GM19467 (cell line): Measurements from ENCODE around the gene GRIN1.

Experiments
- ATAC-seq: cut with Tn5 transposase; IDR thresholded peaks from one replicate; pipeline ENCODE4 v1.9.1; 2021; ENCODE audit warnings: mild to moderate bottlenecking, moderate library complexity; ENCODE audit not compliant: unreplicated experiment

The GRIN1 gene

DNA sequence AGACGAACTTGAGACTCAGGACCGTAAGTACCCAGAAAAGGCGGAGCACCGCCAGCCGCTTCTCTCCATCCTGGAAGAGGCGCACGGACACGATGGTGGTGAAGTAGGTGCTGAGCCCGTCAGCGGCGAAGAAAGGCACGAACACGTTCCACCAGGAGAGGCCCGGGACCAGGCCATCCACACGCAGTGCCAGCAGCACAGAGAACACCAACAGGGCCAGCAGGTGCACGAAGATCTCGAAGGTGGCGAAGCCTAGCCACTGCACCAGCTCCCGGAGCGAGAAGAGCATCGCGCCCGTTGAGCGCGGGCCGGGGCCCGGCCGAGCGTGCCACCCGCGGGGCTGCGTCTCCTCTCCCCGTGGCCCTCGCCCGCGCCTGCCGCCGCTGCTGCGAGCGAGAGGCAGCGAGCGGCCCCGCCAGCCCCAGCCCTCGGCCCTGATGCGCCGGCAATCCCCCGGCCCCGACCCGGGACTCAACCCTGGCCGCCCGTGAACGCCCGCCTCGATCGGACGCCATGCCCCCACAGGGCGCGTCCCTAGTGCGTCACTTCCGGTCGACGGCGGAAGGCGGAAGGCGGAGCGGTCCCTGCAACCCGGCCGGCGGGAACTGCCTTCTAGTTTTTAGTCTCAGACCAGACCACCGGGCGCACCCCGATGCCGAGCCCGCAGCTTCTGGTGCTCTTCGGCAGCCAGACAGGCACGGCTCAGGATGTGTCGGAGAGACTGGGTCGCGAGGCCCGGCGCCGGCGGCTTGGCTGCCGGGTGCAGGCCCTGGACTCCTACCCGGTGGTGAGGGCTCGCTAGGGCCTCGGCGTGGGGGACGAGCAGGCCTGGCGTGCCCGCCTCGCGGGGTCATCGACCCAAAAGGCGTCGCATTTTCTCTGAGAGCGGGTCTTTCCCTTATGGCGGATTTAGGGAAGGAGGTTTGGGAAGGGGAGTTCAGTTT, 66.4 kb downstream of the GRIN1 start, which contains the start of the genes NDOR1 and TMEM203:
Gene NDOR1 (plus strand): TSS at position 575 of the 944 bp plus-strand sequence. CDS start 78 bp downstream, at position 653.
Gene TMEM203 (minus strand): TSS at position 523 of the 944 bp plus-strand sequence. CDS start 234 bp downstream, at position 289.
- peak; percentile 45 for ATAC-seq

DNA sequence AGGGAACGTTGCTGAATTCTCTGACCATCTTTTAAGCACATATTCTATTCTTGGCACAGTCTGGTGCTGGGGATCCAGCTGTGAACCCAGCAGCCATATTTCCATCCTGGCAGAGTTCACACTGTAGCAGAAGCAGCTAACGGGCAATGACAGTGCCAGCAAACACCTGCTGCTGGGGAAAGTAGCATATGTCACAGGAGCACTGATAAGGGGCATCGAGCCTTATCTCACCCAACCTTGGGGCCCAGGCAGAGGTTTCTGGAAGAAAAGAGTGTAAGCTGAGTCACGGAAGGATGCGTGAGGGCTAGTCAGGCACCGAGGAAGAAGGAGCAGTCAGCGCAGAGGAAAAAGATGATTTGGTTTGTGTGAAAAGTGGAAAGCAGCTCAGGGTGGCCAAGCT, 67.6 kb downstream of the GRIN1 start:
- no peak for ATAC-seq

DNA sequence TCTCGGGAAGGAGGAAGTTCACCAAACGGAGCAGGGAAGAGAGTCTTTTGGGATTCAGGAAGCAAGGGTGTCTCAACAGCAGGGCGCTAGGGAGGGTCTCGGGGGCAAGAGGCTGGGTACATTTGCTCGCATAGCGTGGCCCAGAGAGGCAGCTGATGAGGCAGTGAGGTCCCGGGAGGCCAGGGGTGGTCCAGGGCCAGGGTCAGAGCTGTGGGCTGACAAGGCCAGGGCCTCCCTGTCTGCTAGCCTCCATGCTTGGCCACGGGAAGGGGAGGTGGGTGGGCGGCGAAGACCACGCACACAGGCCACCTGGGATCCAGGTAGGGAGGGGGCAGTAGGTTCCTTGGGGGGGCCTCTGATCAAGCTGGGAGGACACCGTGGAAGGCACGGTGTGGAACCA, 72.6 kb downstream of the GRIN1 start:
- no peak for ATAC-seq

DNA sequence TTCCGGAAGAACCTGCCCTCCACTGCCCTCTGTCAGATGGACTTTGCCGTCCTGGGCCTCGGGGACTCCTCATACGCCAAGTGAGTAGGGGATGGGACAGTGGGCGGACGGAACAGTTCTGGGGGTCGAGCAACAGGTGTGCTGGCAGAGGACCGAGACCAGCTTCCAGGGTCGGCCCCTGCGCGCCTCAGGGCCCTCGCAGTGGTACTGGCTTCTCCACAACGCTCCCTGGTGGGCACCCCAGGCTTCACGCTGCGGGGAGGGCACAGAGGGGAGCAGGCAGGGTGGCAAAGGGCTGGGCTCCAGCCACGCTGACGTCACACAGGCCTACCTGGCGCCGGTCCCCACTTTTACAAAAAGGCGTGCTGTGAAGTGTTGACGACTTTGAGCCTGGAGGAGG, 73.6 kb downstream of the GRIN1 start:
- ATAC-seq: no peak

DNA sequence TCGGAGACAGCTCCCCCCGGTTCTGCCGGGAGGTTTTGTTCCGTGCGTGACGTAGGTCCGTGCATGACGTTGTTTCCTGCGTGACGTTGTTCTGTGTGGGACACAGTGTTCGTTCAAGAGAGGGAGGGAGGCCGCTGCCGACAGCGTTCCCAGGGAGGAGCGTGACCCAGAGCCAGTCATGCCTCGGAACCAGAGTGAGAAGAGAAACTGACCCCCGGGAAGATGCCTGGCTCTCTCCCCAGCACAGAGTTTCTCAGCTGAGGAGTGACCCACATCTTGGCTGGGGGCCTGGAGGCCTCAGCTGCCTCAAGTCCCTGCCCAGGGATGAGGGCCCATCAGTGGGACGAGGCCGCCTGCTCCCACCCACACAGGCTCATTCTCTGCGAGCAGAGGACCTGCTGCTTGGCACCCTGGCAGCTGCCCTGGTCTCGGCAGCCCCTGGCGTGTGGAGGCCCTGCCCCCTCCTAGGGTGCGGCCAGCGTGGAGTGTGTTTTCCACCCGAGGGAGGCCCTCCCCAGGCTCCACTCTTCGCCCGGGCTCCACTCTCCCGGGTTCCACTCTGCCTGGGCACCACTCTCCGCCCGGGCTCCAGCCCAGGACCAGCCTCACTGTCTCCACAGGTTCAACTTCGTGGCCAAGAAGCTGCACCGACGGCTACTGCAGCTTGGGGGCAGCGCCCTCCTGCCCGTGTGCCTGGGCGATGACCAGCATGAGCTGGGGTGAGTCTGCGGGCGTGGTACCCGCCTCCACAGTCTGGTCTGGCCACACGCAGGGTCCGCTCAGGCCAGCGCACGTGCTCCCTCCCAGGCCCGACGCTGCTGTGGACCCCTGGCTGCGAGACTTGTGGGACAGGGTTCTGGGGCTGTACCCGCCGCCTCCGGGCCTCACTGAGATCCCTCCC, 74.5 kb downstream of the GRIN1 start:
- no peak for ATAC-seq

DNA sequence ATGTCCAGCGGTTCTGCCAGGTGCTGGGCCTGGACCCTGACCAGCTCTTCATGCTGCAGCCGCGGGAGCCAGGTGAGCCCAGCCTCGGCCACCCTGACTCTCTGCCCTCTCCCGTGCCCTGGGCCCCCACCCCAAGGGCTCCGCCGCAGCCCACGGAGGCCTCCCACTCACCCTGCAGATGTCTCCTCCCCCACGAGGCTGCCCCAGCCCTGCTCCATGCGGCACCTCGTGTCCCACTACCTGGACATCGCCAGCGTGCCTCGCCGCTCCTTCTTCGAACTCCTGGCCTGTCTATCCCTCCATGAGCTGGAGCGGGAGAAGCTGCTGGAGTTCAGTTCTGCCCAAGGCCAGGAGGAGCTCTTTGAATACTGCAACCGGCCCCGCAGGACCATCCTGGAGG, 75.7 kb downstream of the GRIN1 start:
- no peak for ATAC-seq

DNA sequence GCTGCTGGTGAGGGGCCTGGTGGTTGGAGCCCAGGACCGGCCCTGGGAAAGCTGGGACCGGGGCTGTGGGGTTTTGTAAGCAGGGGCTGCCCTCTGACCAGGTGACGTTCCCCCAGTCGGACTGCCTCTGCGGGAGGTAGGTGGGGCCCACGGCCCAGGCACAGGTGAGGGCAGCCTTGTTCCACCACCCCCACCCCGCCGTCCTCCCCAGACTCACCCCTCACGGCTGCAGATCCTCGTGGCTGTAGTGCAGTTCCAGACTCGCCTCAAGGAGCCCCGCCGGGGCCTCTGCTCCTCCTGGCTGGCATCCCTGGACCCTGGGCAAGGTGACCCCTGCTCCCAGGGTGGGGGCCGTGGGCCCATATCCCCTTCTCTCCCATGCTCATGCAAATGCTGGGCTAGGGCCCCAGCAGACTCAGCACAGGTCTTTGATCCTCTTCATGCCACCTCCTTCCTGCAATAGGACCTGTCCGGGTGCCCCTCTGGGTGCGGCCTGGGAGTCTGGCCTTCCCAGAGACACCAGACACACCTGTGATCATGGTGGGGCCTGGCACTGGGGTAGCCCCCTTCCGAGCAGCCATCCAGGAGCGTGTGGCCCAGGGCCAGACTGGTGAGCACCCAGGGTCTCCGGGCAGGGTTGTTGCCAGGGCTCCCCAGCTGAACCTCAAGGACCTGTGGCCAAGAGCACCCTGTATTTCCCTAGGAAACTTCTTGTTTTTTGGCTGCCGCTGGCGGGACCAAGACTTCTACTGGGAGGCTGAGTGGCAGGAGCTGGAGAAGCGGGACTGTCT, 76.4 kb downstream of the GRIN1 start:
- no peak for ATAC-seq

DNA sequence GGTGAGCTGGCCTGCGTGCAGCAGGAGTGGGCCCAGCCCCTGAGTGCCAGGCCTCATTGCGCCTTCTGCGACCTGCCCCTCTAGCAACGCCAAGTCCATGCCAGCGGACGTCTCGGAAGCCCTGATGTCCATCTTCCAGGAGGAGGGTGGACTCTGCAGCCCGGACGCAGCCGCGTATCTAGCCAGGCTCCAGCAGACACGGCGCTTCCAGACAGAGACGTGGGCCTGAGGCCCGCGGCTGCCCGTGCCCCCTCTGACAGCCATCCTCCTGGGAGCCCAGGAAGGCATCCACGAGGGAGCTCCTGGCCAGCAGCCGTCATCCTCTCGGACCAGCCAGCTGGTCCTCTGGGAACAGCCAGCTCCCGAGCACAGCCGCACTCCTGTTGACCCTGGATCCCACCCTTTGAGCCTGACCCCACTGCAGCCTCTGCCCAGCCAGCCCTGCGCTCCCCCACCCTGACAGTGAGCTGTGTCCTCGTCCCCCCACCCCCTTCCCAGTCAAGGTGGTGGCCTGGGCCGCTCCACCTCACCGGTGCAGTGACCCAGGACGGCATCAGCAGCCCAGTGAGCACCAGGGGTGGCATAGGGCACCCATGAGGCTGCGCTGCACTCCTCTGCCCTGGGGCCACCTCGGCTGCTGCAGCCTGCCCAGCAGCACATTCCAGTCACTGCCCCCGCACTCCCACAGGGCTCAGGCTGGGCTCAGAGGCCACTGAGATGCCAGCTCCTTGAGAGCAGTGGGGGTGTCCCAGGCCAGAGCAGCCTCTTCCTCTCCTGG, 77.4 kb downstream of the GRIN1 start:
- no peak for ATAC-seq

DNA sequence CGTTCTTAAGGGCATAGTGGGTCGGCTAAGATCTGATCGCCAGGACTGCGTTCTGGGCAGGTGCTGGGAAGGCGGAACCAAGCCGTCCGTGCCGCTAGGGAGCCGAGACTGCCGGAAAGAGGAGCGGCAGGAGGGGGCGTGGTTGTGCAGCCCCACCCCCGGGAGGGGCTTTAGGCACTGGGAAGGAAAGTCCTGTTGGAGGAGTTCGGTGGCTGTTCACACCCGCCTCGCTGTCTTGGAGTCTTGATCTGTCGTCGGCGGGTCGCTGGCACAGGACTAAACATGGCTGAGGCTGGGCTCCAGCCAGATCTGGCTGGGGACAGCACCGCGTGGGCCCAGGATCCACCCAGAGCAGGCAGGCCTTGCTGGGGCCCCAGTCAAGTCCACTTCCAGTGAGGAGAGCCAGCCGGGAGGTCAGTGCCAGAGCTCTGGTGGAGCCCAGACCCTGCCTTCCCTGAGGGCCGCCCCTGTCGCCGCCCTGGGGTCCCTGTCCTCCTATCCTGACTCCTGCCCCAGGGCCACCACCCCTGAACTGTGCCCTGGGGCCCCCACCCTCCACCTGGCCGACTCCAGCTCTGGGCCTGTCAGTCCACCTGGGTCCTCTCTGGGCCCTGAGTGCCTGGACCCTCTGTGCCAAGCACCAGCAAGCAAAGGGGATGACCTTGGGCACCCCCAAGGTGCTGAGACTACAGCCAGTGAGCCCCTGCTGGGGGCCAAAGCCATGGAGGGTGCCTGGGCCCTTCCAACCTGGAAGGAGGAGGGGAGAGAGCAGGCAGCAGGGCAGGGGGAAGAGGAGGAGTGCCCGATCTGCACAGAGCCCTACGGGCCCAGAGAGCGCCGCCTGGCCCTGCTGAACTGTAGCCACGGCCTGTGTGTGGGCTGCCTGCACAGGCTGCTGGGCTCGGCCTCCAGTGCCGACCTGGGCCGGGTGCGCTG, 78.6 kb downstream of the GRIN1 start:
- no peak for ATAC-seq

DNA sequence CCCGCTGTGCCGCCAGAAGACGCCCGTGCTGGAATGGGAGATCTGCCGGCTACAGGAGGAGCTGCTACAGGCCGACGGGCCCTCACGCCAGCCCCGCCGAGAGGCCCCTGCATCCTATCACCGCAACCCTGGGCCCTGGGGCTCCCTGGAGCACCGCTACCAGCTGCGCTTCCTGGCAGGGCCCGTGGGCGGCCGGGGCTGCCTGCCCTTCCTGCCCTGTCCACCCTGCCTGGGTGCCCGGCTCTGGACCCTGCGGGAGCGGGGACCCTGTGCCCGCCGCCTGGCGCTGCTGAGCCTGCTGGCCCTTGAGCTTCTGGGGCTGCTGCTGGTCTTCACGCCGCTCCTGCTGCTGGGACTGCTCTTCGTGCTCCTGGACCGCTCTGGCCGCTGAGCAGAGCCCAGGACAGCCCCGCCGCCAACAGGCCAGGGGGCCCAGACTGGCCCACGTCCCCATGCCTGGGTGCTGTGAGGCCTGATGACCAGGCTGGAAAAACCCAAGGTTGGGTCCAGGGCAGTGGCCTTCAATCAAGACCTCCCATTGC, 79.3 kb downstream of the GRIN1 start:
- ATAC-seq: no peak
